Heart left ventricle (tissue), 16 donors: ENCODE results near the gene CCDC27. TPM values are rescaled to one million over a fixed set of nuclear protein-coding genes. Genes with fewer than 3 reads are reported as not detected.
"Not testable (repeated sequence)": the region's sequence is repeated elsewhere in the genome, so short reads cannot be mapped to it uniquely, and the experiment has no call there.

Experiments used
- ATAC-seq, 4 donors: fragments of 200-7000 bp; cut with Tn5 transposase; one replicate each; pipeline ENCODE4 v1.9.1; 2020 to 2022; ENCODE audit warnings: moderate library complexity in 4 of 4, mild to moderate bottlenecking in 3 of 4, moderate number of reproducible peaks in 1 of 4
- DNase-seq, 5 donors: peaks; one replicate each; pipeline ENCODE4 v3.0.0-alpha.2; 2020
- H3K27ac ChIP-seq, 12 donors: fragments of 200-600 bp; sonication (generic) in 4 of 12; one replicate each; pipeline versions ENCODE4 v1.5.0 to v1.8.0; 2016 to 2022; ENCODE audit warnings: mild to moderate bottlenecking in 2 of 12
- H3K27me3 ChIP-seq, 9 donors: fragments of 200-600 bp; sonication (generic) in 2 of 9; one replicate each; pipeline versions ENCODE4 v1.5.1 to v1.8.0; 2016 to 2022; ENCODE audit warnings: mild to moderate bottlenecking in 3 of 9
- H3K36me3 ChIP-seq, 9 donors: fragments of 200-600 bp; sonication (generic) in 2 of 9; one replicate each; pipeline versions ENCODE4 v1.5.0 to v1.8.0; 2018 to 2022; ENCODE audit warnings: mild to moderate bottlenecking in 2 of 9
- H3K4me1 ChIP-seq, 12 donors: fragments of 200-600 bp; sonication (generic) in 4 of 12; one replicate each; pipeline versions ENCODE4 v1.5.0 to v1.8.0; 2016 to 2022; ENCODE audit warnings: mild to moderate bottlenecking in 3 of 12
- H3K4me3 ChIP-seq, 12 donors: fragments of 200-600 bp; sonication (generic) in 4 of 12; one replicate each; pipeline versions ENCODE4 v1.5.0 to v1.8.0; 2017 to 2022; ENCODE audit warnings: mild to moderate bottlenecking in 9 of 12, moderate library complexity in 4 of 12
- H3K9me3 ChIP-seq, 12 donors: fragments of 200-600 bp; sonication (generic) in 4 of 12; one replicate each; pipeline versions ENCODE4 v1.5.0 to v1.8.0; 2016 to 2022; ENCODE audit warnings: mild to moderate bottlenecking in 1 of 12
- CTCF ChIP-seq, 12 donors: fragments of 200-600 bp; sonication (generic) in 4 of 12; IDR thresholded peaks; one replicate each; pipeline versions ENCODE4 v1.5.0 to v1.8.0; 2018 to 2022; ENCODE audit warnings: antibody characterized with exemption in 12 of 12, mild to moderate bottlenecking in 5 of 12
- POLR2A ChIP-seq, 2 donors: fragments of 450-650 bp; IDR thresholded peaks; one replicate each; pipeline ENCODE4 v1.6.1; 2017; ENCODE audit warnings: antibody characterized with exemption in 2 of 2, mild to moderate bottlenecking in 2 of 2, moderate library complexity in 2 of 2
- WGBS, 4 donors: extraction: QIAGEN DNeasy Blood & Tissue Kit in 2 of 4; methylation state at CpG; one replicate each; pipeline versions ENCODE4 v1.1.5 to v1.1.7; 2013 to 2018; 5-methylcytosine and 5-hydroxymethylcytosine counted together
- intact Hi-C, 10 donors: fragments of 100-400 bp; cut with DNase I; formaldehyde crosslinking; loops; one replicate each; pipeline versions ENCODE4 v1.11.1 to v1.14.2; 2022
- polyA plus RNA-seq, 2 donors: library from polyadenylated mRNA; stranded (reverse); fragments of 200-250 nt; gene quantifications; one replicate each; pipeline ENCODE4 v1.2.3, GENCODE V29; 2013
- total RNA-seq, 9 donors: library from RNA; depleted of rRNA in 2 of 9; stranded (reverse); fragments of >200 nt in 2 of 9; fragmentation: NEBNext Ultra II Directional in 3 of 9; extraction: Animal tissue kit (Norgen Biotek cat#: 25700) in 3 of 9; gene quantifications; one replicate each; pipeline versions ENCODE4 v1.1.0 to v1.2.4, GENCODE V29; 2016 to 2023
- donor health status: ischemic (EF 13 %, LVEDD 7.1; RV severe dilation, severe dysfunction).
- donor health status: healthy with polysubstance abuse.
- donor health status: DM: no; HTN: yes; CAD: no.
- donor health status: DM: no; HTN: no; CAD: no.
- donor health status: ischemic (EF 25% LVEDD 6.9; RV normal size, moderate dysfunction).
- donor health status: ischemic (EF 25% LVEDD 5.7; RV mildly dilated, moderate dysfunction).
- donor health status: healthy.
- donor health status: DM: yes; HTN: yes; CAD: no.
- donor health status: ischemic (EF 35%, LVEDD 5.7; RV mildly dilated, moderate dysfunction).
- donor health status: nonischemic (EF 11% LVEDD 7.7; RV severe dilation, severe dysfunction).
- donor health status: DM: yes; HTN: yes; CAD: no.
- donor health status: PGD.
- donor health status: ischemic (EF 29% LVEDD 5.4; RV normal size, mild dysfunction).
- donor health status: nonischemic (EF 23%, LVEDD 6.1; RV moderate dilation, normal function).

CCDC27 gene
- total and polyA plus RNA-seq, 11 donors = not detected

DNA sequence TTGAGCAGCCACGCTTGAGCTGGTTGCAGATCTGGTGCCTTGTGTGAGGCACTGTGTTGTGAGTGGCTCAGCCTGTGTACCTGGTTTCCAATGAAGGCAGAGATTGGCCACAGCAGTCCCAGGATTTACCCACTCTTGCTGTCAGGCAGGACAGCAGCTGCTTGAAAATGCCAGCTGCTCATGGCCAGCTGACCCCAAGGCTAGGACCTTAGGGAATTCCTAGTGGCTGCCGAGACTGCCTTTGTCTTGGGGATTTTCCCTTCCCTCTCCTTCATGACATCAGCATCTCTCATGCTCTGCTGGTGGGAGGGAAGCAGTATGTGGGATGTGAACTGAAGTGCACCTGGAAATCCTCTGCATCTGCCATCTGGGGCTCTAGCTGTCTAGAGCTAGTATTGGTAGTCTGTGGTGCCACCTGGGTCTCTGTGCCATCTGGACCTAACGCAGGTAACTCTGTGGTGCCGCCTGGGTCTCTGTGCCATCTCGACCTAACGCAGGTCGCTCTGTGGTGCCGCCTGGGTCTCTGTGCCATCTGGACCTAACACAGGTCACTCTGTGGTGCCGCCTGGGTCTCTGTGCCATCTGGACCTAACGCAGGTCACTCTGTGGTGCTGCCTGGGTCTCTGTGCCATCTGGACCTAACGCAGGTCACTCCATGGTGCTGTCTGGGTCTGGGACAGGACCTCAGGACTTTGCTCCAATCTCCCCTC, 47.9 kb downstream of the CCDC27 start:
- Histone ChIP-seq H3K4me1 (peaks cover 3 to 13% (median 8%) of the 10 kb centered on the region in 12 donors), H3K9me3 (no peaks in the 10 kb centered on the region), H3K27me3 (peaks cover 0 to 20% (median 0%) of the 10 kb centered on the region in 9 donors), H3K4me3 (no peak overlapping the region), H3K36me3 (no peaks in the 10 kb centered on the region), H3K27ac (no peak overlapping the region)
- intact Hi-C loops = loop anchor here in 1 of 10 donors (5.0 kb wide), 1 partner anchor 103 kb away; no protein-coding TSS in a partner anchor
- DNase-seq (no peak), ATAC-seq (no peak)
- TF ChIP-seq CTCF (IDR thresholded peaks at IDR 0.05) = no peak
- TF ChIP-seq POLR2A (IDR thresholded peaks at IDR 0.05) = no peak
- WGBS, 4 donors = 82 to 92% (median 87%) methylated on average over 3 to 11 of the region's 11 CpGs

DNA sequence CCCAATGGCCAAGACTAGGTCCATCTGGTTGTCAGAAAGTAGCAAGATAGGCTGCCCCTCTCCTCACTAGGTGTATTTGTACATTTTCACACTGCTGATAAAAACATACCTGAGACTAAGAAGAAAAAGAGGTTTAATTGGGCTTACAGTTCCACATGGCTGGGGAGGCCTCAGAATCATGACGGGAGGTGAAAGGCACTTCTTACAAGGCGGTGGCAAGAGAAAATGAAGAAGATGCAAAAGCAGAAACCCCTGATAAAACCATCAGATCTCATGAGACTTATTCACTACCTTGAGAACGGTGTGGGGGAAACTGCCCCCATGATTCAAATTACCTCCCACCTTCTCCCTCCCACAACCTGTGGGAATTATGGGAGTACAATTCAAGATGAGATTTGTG, 48.5 kb downstream of the CCDC27 start:
- not testable (repeated sequence) for H3K27ac ChIP-seq, H3K4me3 ChIP-seq, H3K4me1 ChIP-seq, ATAC-seq, H3K9me3 ChIP-seq, DNase-seq, H3K36me3 ChIP-seq
- intact Hi-C loops = loop anchor here in 1 of 10 donors (5.0 kb wide), 1 partner anchor 103 kb away; no protein-coding TSS in a partner anchor
- H3K27me3 ChIP-seq = peaks cover 0 to 23% (median 0%) of the 10 kb centered on the region in 9 donors
- 72 to 83% (median 79%) methylated on average over 3 of the region's 3 CpGs for WGBS, 4 donors

GRCh38 chr1:3803905-3804626, 51.8 kb downstream of the CCDC27 start:
- H3K36me3 ChIP-seq = no peaks in the 10 kb centered on the region
- no peaks in the 10 kb centered on the region for H3K9me3 ChIP-seq
- ATAC-seq (no peak), DNase-seq (no peak)
- 44 to 59% (median 52%) methylated on average over 19 of the region's 19 CpGs for WGBS, 4 donors
- intact Hi-C loops = loop anchor here in 1 of 10 donors (5.0 kb wide), 1 partner anchor 107 kb away; no protein-coding TSS in a partner anchor
- no peak overlapping the region for H3K4me3 ChIP-seq
- H3K4me1 ChIP-seq = no peaks in the 10 kb centered on the region
- peaks cover 0 to 23% (median 0%) of the 10 kb centered on the region in 9 donors for H3K27me3 ChIP-seq
- TF ChIP-seq CTCF (IDR thresholded peaks at IDR 0.05) (no peak), POLR2A (IDR thresholded peaks at IDR 0.05) (no peak)
- H3K27ac ChIP-seq = no peak overlapping the region

DNA sequence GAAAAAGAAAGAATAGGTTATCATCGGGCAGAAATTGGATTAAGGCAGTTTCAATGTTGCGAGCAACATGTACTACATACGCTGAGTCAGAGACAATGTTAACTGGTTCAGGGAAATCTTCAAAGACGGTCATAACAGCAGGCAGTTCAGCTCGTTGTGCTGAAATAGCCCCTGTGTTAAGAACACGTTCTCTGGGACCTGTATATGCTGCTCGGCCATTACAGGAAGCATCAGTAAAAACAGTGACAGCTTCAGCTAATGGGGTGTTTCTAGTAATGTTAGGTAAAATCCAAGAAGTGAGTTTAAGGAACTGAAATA, 52.3 kb downstream of the CCDC27 start:
- H3K27ac ChIP-seq = not testable (repeated sequence)

DNA sequence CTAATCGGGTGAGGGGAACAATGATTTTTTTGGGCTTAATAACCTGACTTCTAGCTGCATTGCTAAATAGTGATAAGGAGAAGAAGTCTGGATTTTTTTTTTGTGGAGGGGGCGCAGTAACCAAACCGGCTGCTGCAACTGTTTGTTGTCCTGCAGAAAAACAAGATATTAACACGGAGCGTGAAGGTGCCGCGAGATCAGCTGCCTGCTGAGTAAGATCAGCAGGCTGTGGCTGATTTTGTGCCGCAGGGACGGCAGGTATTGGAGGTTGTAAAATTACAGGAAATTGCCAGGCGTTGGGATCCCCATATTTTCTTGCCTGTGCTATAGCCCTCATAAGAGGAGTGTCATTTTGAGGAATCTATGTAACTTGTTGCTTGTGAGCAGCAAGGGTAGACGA, 52.8 kb downstream of the CCDC27 start:
- no peak overlapping the region for H3K27ac ChIP-seq
- H3K4me3 ChIP-seq = no peak overlapping the region
- ATAC-seq (no peak), DNase-seq (no peak)
- no peaks in the 10 kb centered on the region for H3K9me3 ChIP-seq
- intact Hi-C loops = no loop called here
- 83 to 92% (median 89%) methylated on average over 11 of the region's 11 CpGs for WGBS, 4 donors
- no peak for TF ChIP-seq POLR2A (IDR thresholded peaks at IDR 0.05)
- no peak for TF ChIP-seq CTCF (IDR thresholded peaks at IDR 0.05)
- H3K36me3 ChIP-seq = no peaks in the 10 kb centered on the region
- no peaks in the 10 kb centered on the region for H3K4me1 ChIP-seq
- peaks cover 0 to 23% (median 0%) of the 10 kb centered on the region in 9 donors for H3K27me3 ChIP-seq

More for the DNA sequence above, 52.3 kb downstream of the CCDC27 start:
- WGBS, 4 donors = 58 to 68% (median 60%) methylated on average over 7 of the region's 7 CpGs
- ATAC-seq, H3K4me3 ChIP-seq, H3K4me1 ChIP-seq, DNase-seq, H3K9me3 ChIP-seq, H3K36me3 ChIP-seq: not testable (repeated sequence)
- intact Hi-C loops = loop anchor here in 1 of 10 donors (5.0 kb wide), 1 partner anchor 107 kb away; no protein-coding TSS in a partner anchor
- peaks cover 0 to 23% (median 0%) of the 10 kb centered on the region in 9 donors for H3K27me3 ChIP-seq
